Measurements from ENCODE around the gene CLDN9. TPM values are rescaled to one million over a fixed set of nuclear protein-coding genes. Genes with fewer than 3 reads are reported as not detected.
A peak's percentile ranks its signal among the peaks of the same experiment; 100 is the strongest.
"Not testable (repeated sequence)": the region's sequence is repeated elsewhere in the genome, so short reads cannot be mapped to it uniquely, and the experiment has no call there.

The CLDN9 gene
- total and polyA plus RNA-seq, 8 donors: 1.7 to 12.1 (median 3.0) TPM

DNA sequence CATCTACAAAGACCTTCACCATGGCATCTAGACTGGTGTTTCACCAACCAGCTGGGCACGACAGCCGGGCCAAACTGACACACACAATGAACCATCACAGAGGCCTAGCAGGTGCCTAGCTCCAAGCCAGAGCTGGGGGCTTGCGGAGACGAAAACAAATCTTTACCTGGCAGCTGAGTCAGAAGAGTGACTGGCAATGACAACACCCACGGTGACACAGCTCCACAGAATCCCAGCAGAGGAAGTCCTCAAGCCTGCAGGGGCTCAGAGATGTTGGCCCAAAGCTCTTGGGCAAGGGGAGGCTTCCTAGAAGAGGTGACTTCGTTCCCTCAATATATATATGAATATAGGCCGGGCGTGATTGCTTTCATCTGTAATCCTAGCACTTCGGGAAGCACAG lies 38.8 kb downstream of the CLDN9 start:
- peaks cover 0 to 12% (median 0%) of the 10 kb centered on the region in 4 donors for H3K27me3 ChIP-seq
- TF ChIP-seq, protein P1, sequence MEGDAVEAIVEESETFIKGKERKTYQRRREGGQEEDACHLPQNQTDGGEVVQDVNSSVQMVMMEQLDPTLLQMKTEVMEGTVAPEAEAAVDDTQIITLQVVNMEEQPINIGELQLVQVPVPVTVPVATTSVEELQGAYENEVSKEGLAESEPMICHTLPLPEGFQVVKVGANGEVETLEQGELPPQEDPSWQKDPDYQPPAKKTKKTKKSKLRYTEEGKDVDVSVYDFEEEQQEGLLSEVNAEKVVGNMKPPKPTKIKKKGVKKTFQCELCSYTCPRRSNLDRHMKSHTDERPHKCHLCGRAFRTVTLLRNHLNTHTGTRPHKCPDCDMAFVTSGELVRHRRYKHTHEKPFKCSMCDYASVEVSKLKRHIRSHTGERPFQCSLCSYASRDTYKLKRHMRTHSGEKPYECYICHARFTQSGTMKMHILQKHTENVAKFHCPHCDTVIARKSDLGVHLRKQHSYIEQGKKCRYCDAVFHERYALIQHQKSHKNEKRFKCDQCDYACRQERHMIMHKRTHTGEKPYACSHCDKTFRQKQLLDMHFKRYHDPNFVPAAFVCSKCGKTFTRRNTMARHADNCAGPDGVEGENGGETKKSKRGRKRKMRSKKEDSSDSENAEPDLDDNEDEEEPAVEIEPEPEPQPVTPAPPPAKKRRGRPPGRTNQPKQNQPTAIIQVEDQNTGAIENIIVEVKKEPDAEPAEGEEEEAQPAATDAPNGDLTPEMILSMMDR (IDR thresholded peaks at IDR 0.05): no peak
- intact Hi-C loops (cut with DNase I): no loop called here

GRCh38 chr16:3052571-3053329 lies 40.0 kb downstream of the CLDN9 start:
- H3K9me3 ChIP-seq; H3K27ac ChIP-seq; H3K27me3 ChIP-seq; H3K36me3 ChIP-seq; FAIRE-seq; intact Hi-C loops (cut with DNase I); DNase-seq; H3K4me1 ChIP-seq; H3K4me3 ChIP-seq: not testable (repeated sequence)
- WGBS, 2 donors: 79 to 84% methylated on average over 10 to 11 of the region's 12 CpGs
- peak in 1 of 4 donors; percentile 11 for ATAC-seq

More for the DNA sequence above, 38.8 kb downstream of the CLDN9 start:
- Histone ChIP-seq H3K27ac (no peak overlapping the region), H3K4me3 (no peak overlapping the region), H3K9me3 (no peaks in the 10 kb centered on the region), H3K4me1 (peaks cover 0 to 5% (median 2%) of the 10 kb centered on the region in 3 donors), H3K36me3 (no peaks in the 10 kb centered on the region)
- FAIRE-seq (no peak), DNase-seq (no peak), ATAC-seq (no peak)
- 65 to 75% methylated on average over 9 of the region's 9 CpGs for WGBS, 2 donors

DNA sequence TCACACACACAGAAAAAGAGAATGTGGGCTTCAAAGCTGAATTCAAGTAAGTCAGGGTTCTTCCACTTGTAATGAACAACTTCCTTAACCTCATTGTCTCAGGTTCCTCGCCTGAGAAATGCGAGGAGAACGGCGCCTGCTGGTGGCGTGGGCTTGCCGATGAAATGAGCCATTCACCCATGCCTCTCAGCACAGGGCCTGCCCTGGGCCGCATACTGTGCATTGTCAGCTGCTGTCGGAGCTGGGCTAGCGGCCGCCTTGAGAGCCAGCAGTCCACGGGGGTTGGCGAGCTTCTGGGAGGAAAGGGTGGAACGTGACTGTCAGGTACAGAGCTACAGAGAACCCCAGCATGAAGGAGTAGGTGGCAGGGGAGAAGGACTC lies 40.6 kb downstream of the CLDN9 start:
- FAIRE-seq; DNase-seq; H3K27ac ChIP-seq; H3K9me3 ChIP-seq; H3K4me1 ChIP-seq; ATAC-seq; H3K4me3 ChIP-seq; intact Hi-C loops (cut with DNase I); H3K36me3 ChIP-seq; H3K27me3 ChIP-seq: not testable (repeated sequence)
- WGBS, 2 donors: 84 to 90% methylated on average over 8 to 13 of the region's 13 CpGs

GRCh38 chr16:3054965-3055733 lies 42.4 kb downstream of the CLDN9 start:
- DNase-seq: peak in 1 of 6 donors; percentile 62

GRCh38 chr16:3055734-3056115 lies 43.0 kb downstream of the CLDN9 start:
- H3K27me3 ChIP-seq; H3K27ac ChIP-seq; H3K4me1 ChIP-seq; H3K36me3 ChIP-seq; FAIRE-seq; H3K9me3 ChIP-seq; intact Hi-C loops (cut with DNase I); ATAC-seq; H3K4me3 ChIP-seq: not testable (repeated sequence)
- DNase-seq: peak in 1 of 6 donors; percentile 62
- 77 to 83% methylated on average over 8 to 9 of the region's 9 CpGs for WGBS, 2 donors

More at GRCh38 chr16:3054965-3055733, 42.4 kb downstream of the CLDN9 start:
- H3K4me1 ChIP-seq: peaks cover 0 to 7% (median 6%) of the 10 kb centered on the region in 3 donors
- FAIRE-seq (no peak), ATAC-seq (no peak)
- H3K27me3 ChIP-seq: no peaks in the 10 kb centered on the region
- no peaks in the 10 kb centered on the region for H3K9me3 ChIP-seq
- TF ChIP-seq, protein P1 (IDR thresholded peaks at IDR 0.05): no peak
- no peaks in the 10 kb centered on the region for H3K36me3 ChIP-seq
- intact Hi-C loops (cut with DNase I): no loop called here
- H3K27ac ChIP-seq: no peak overlapping the region
- no peak overlapping the region for H3K4me3 ChIP-seq
- 84 to 85% methylated on average over 17 of the region's 17 CpGs for WGBS, 2 donors

- no peak overlapping the region for H3K27ac ChIP-seq
- ATAC-seq (no peak), DNase-seq (peak in 2 of 6 donors; percentile 8 to 62), FAIRE-seq (no peak)
- H3K4me1 ChIP-seq: peaks cover 0 to 8% (median 6%) of the 10 kb centered on the region in 3 donors
- TF ChIP-seq, protein P1 (IDR thresholded peaks at IDR 0.05): no peak
- H3K4me3 ChIP-seq: no peak overlapping the region
- intact Hi-C loops (cut with DNase I): no loop called here
- no peaks in the 10 kb centered on the region for H3K36me3 ChIP-seq
- H3K27me3 ChIP-seq: no peaks in the 10 kb centered on the region
- 86 to 93% methylated on average over 19 of the region's 19 CpGs for WGBS, 2 donors
- H3K9me3 ChIP-seq: no peaks in the 10 kb centered on the region
These were observed 43.8 kb downstream of the CLDN9 start for GRCh38 chr16:3056336-3057180.

All from pancreas (tissue), 10 donors.